OCI-LY7 (cell line): ENCODE data around the gene ITPKB. TPM values are rescaled to one million over a fixed set of nuclear protein-coding genes. Genes with fewer than 3 reads are reported as not detected.

Source experiments
- BruUV-seq: library from RNA; stranded (reverse); fragments of 400-500 nt; replicated peaks from 2 replicates; lab custom pipeline; 2021; lab: Mats Ljungman, UMichigan
- CTCF ChIA-PET: fragments of 300-600 bp; sonication (Branson Sonifier 250); formaldehyde crosslinking; loops from one replicate; lab custom pipeline; 2022; ENCODE audit warnings: antibody characterized with exemption; ENCODE audit not compliant: unreplicated experiment; lab: Charles Lee
- POLR2A ChIA-PET: fragments of 300-600 bp; sonication (Branson Sonifier 250); formaldehyde crosslinking; loops from one replicate; lab custom pipeline; 2022; ENCODE audit warnings: antibody characterized with exemption; lab: Charles Lee
- DNase-seq: peaks from one replicate; pipeline ENCODE4 v3.0.0-alpha.2; 2015; ENCODE audit warnings: low spot score
- H2AFZ ChIP-seq: fragments of 200-600 bp; sonication (generic), shearing (Covaris generic); 2 replicates; pipeline ENCODE4 v1.6.1; 2014; ENCODE audit warnings: mild to moderate bottlenecking, antibody characterized with exemption, low read length, moderate library complexity
- H3K27ac ChIP-seq: fragments of 200-600 bp; sonication (generic); 2 replicates; pipeline ENCODE4 v1.5.1; 2014; ENCODE audit warnings: mixed run types, low read depth, mild to moderate bottlenecking, moderate library complexity, low read length, inconsistent platforms; ENCODE audit not compliant: poor library complexity, severe bottlenecking
- H3K36me3 ChIP-seq: fragments of 200-600 bp; sonication (generic); 2 replicates; pipeline ENCODE4 v1.6.1; 2014; ENCODE audit warnings: mild to moderate bottlenecking, antibody characterized with exemption, low read length, moderate library complexity, mixed read lengths; ENCODE audit not compliant: insufficient read depth
- H3K4me1 ChIP-seq: fragments of 200-600 bp; sonication (generic); 2 replicates; pipeline ENCODE4 v1.5.1; 2014; ENCODE audit warnings: mild to moderate bottlenecking, low read length; ENCODE audit not compliant: insufficient read depth, poor library complexity, severe bottlenecking
- H3K4me2 ChIP-seq: fragments of 200-600 bp; sonication (generic); 2 replicates; pipeline ENCODE4 v1.6.1; 2014; ENCODE audit warnings: mild to moderate bottlenecking, low read length
- H3K4me3 ChIP-seq: fragments of 200-600 bp; sonication (generic); 2 replicates; pipeline ENCODE4 v1.5.1; 2014; ENCODE audit warnings: mild to moderate bottlenecking, low read depth, low read length; ENCODE audit not compliant: poor library complexity, severe bottlenecking
- H3K79me2 ChIP-seq: fragments of 200-600 bp; sonication (generic); 2 replicates; pipeline ENCODE4 v1.6.1; 2016; ENCODE audit warnings: low read depth, mild to moderate bottlenecking, low read length, moderate library complexity, mixed read lengths; ENCODE audit not compliant: insufficient read depth
- H3K9me2 ChIP-seq: fragments of 200-600 bp; sonication (generic); 2 replicates; pipeline ENCODE4 v1.6.1; 2016; ENCODE audit warnings: mild to moderate bottlenecking, low read length, mixed read lengths; ENCODE audit not compliant: insufficient read depth
- H3K9me3 ChIP-seq: fragments of 200-600 bp; sonication (generic); 2 replicates; pipeline ENCODE4 v1.6.1; 2014; ENCODE audit warnings: mild to moderate bottlenecking, mixed run types, low read length, mixed read lengths
- H4K20me1 ChIP-seq: fragments of 200-600 bp; sonication (generic); 2 replicates; pipeline ENCODE4 v1.6.1; 2014; ENCODE audit warnings: mild to moderate bottlenecking, antibody characterized with exemption, low read length, moderate library complexity, mixed read lengths; ENCODE audit not compliant: insufficient read depth
- CTCF ChIP-seq: fragments of 200-600 bp; sonication (generic); conservative IDR thresholded peaks from 2 replicates; pipeline ENCODE4 v1.5.1; 2014; ENCODE audit warnings: mild to moderate bottlenecking, antibody characterized with exemption, low read length, moderate library complexity, mixed read lengths
- EZH2phosphoT487 ChIP-seq: fragments of 200-600 bp; sonication (generic); IDR thresholded peaks from 2 replicates; pipeline ENCODE4 v1.6.1; 2018; ENCODE audit warnings: low read depth, borderline replicate concordance, mild to moderate bottlenecking, mixed run types, antibody characterized with exemption, low read length, moderate library complexity, mixed read lengths
- intact Hi-C: fragments of 100-400 bp; cut with micrococcal nuclease; formaldehyde crosslinking; loops from one replicate; pipeline ENCODE4 v1.10.0; 2022; ENCODE audit not compliant: unreplicated experiment
- total RNA-seq, 2 experiments: library from RNA; depleted of rRNA in 1 of 2; stranded (reverse); fragments of >200 nt in 1 of 2; shearing (Covaris generic) in 1 of 2; gene quantifications; 2 replicates each; pipeline ENCODE4 v1.2.3, GENCODE V29; 2014 to 2022

The ITPKB gene
- total RNA-seq, 2 experiments from 2014 or later: 20.5 to 33.3 TPM

GRCh38 chr1:226632922-226633351, 106.1 kb downstream of the ITPKB start:
- peak; percentile 58 for DNase-seq
- no peak overlapping the region for H2AFZ ChIP-seq
- H4K20me1 ChIP-seq: no peaks in the 10 kb centered on the region
- ChIA-PET POLR2A (interaction anchor here (1.2 kb wide), 1 partner anchor 277 kb away, joined by 4 read pairs; no protein-coding TSS in a partner anchor), CTCF (interaction anchor here (0.9 to 1.6 kb wide), 3 partner anchors 47 to 194 kb away, joined by 3 to 7 read pairs (median 4); no protein-coding TSS in a partner anchor)
- H3K36me3 ChIP-seq: peaks cover 47% of the 10 kb centered on the region
- BruUV-seq: no TSS peak
- peak overlapping the region; percentile 57 for H3K4me2 ChIP-seq
- H3K79me2 ChIP-seq: no peaks in the 10 kb centered on the region
- peak overlapping the region; percentile 6 for H3K4me3 ChIP-seq
- no peaks in the 10 kb centered on the region for H3K9me2 ChIP-seq
- TF ChIP-seq CTCF (no peak), EZH2phosphoT487 (no peak)
- H3K27ac ChIP-seq: peak overlapping the region; percentile 46
- no peaks in the 10 kb centered on the region for H3K9me3 ChIP-seq
- peaks cover 58% of the 10 kb centered on the region for H3K4me1 ChIP-seq
- intact Hi-C loops: loop anchor here (5.0 to 10.0 kb wide), 2 partner anchors 309 to 602 kb away; partner anchors contain the start of gene COQ8A

- ChIA-PET POLR2A (no interaction called here), CTCF (interaction anchor here (1.6 kb wide), 1 partner anchor 55 kb away, joined by 7 read pairs; no protein-coding TSS in a partner anchor)
- H4K20me1 ChIP-seq: no peaks in the 10 kb centered on the region
- peaks cover 55% of the 10 kb centered on the region for H3K4me1 ChIP-seq
- peak overlapping the region; percentile 57 for H3K4me2 ChIP-seq
- H3K9me2 ChIP-seq: no peaks in the 10 kb centered on the region
- peak overlapping the region; percentile 46 for H3K27ac ChIP-seq
- H3K79me2 ChIP-seq: no peaks in the 10 kb centered on the region
- intact Hi-C loops: loop anchor here (5.0 to 10.0 kb wide), 2 partner anchors 310 to 602 kb away; partner anchors contain the start of gene COQ8A
- TF ChIP-seq CTCF (no peak), EZH2phosphoT487 (no peak)
- no peak for DNase-seq
- peaks cover 41% of the 10 kb centered on the region; the same call in 1 of the 2 replicates for H3K36me3 ChIP-seq
- no peak overlapping the region for H2AFZ ChIP-seq
- BruUV-seq: no TSS peak
- H3K4me3 ChIP-seq: peak overlapping the region; percentile 6
- H3K9me3 ChIP-seq: no peaks in the 10 kb centered on the region
Observed at GRCh38 chr1:226632169-226632879, 106.8 kb downstream of the ITPKB start.
